ENCODE results near the gene NADSYN1. TPM values are rescaled to one million over a fixed set of nuclear protein-coding genes. Genes with fewer than 3 reads are reported as not detected.

The NADSYN1 gene
- total and polyA plus RNA-seq, 2 of the 13 experiments (the other 11 are each of a cell fraction or from before 2014, with no cell fraction given): 35.7 to 51.5 TPM

GRCh38 chr11:71484248-71485062 lies 31.5 kb downstream of the NADSYN1 start:
- H3K4me1 ChIP-seq (ENCODE audit: insufficient read depth, low read length): peaks cover 8% of the 10 kb centered on the region; the same call in 1 of the 2 replicates
- ChIA-PET CTCF (ENCODE audit: low intra/inter-chr PET ratio, low total read pairs) (no interaction called here), POLR2A (no interaction called here)
- H3K4me2 ChIP-seq (ENCODE audit: low read depth, low read length): no peak overlapping the region
- in situ Hi-C loops (cut with HindIII; ENCODE audit: extremely low pct_ligation_motif_present, low pct_unique_long_range_greater_than_20kb): no loop called here
- H4K20me1 ChIP-seq (ENCODE audit: insufficient read depth, low read length): no peaks in the 10 kb centered on the region
- intact Hi-C loops (cut with micrococcal nuclease; ENCODE audit: unreplicated experiment): no loop called here
- FAIRE-seq: no peak
- no peak for DNase-seq (ENCODE audit: low spot score)
- H3K79me2 ChIP-seq (ENCODE audit: insufficient read depth, low read length): no peaks in the 10 kb centered on the region
- WGBS (ENCODE audit: low lambda C conversion rate): 96% methylated on average over 21 of the region's 23 CpGs
- H3K27ac ChIP-seq (ENCODE audit: extremely low read length, insufficient read depth, low read length): no peak overlapping the region
- BruUV-seq (replicated peaks): no TSS peak
- H3K9me3 ChIP-seq (ENCODE audit: low read length): no peaks in the 10 kb centered on the region
- TF ChIP-seq ARID2 (CRISPR knock-in tag; IDR thresholded peaks at IDR 0.05; ENCODE audit: borderline replicate concordance) (no peak), SAP130 (CRISPR knock-in tag; IDR thresholded peaks at IDR 0.05; ENCODE audit: low read depth) (no peak), ATF7 (IDR thresholded peaks at IDR 0.05) (no peak), ATF7 (CRISPR knock-in tag; IDR thresholded peaks at IDR 0.05) (no peak), ARNT (IDR thresholded peaks at IDR 0.05) (no peak), KIAA2018 (CRISPR knock-in tag; IDR thresholded peaks at IDR 0.05; ENCODE audit: borderline replicate concordance) (no peak), IKZF1 (IDR thresholded peaks at IDR 0.05) (no peak), SRY (CRISPR knock-in tag; IDR thresholded peaks at IDR 0.05) (no peak), TCF12 (IDR thresholded peaks at IDR 0.05) (no peak), TCF12 (CRISPR knock-in tag; IDR thresholded peaks at IDR 0.05) (no peak), CEBPZ (IDR thresholded peaks at IDR 0.05; ENCODE audit: low read length) (no peak), HNF4A (CRISPR knock-in tag; IDR thresholded peaks at IDR 0.05) (no peak), TCF7L2 (IDR thresholded peaks at IDR 0.05; ENCODE audit: low read depth, low read length) (no peak)
- no peak overlapping the region for H3K9ac ChIP-seq (ENCODE audit: insufficient read depth, low read depth, low read length)
- H2AFZ ChIP-seq (ENCODE audit: low read length): no peak overlapping the region
- no peak for ATAC-seq
- H3K27me3 ChIP-seq (ENCODE audit: control insufficient read depth in 1 of 2, insufficient read depth in 2 of 2, low read length in 2 of 2): no peaks in the 10 kb centered on the region
- H3K4me3 ChIP-seq (replicated peaks in 1 of 3; ENCODE audit: insufficient read depth in 1 of 3, low read depth in 2 of 3, low read length in 3 of 3): no peak overlapping the region
- peaks cover 16 to 43% of the 10 kb centered on the region in 2 experiments for H3K36me3 ChIP-seq (replicated peaks in 1 of 2; ENCODE audit: control insufficient read depth in 1 of 2, insufficient read depth in 2 of 2, low read length in 2 of 2)
